MM.1S (cell line): ENCODE measurements around the gene FGF4.

ENCODE experiments used
- EZH2 ChIP-seq: fragments of 300-600 bp; sonication (generic); optimal IDR thresholded peaks from 2 replicates; pipeline ENCODE3; 2017; ENCODE audit warnings: low read depth, mild to moderate bottlenecking, antibody characterized with exemption, low read length, mixed read lengths
- EZH2phosphoT487 ChIP-seq: fragments of 300-600 bp; sonication (generic); IDR thresholded peaks from 2 replicates; pipeline ENCODE4 v1.6.1; 2018; ENCODE audit warnings: antibody characterized with exemption, low read length
- TF ChIP-seq, protein P1 (sequence below): fragments of 300-600 bp; sonication (generic); IDR thresholded peaks from 2 replicates; pipeline ENCODE4 v1.5.1; 2016; ENCODE audit warnings: antibody characterized with exemption, low read length, mixed read lengths

DNA sequence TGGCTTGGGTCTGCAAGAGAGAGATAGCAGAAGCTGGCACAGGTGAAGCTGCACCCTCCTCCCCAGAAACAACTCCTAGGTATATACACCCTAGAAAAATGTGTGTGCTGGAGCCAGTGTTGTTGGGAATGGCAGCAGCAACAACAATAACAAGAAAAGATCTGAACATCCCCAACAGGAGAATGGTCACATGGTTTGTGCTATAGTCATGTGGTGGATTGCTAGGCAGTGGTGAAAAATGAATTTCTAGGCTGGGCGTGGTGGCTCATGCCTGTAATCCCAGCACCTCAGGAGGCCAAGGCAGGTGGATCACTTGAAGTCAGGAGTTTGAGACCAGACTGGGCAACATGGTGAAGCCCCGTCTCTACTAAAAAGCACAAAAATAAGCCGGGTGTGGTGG is 40.3 kb downstream of the FGF4 start:
- TF ChIP-seq, protein P1, sequence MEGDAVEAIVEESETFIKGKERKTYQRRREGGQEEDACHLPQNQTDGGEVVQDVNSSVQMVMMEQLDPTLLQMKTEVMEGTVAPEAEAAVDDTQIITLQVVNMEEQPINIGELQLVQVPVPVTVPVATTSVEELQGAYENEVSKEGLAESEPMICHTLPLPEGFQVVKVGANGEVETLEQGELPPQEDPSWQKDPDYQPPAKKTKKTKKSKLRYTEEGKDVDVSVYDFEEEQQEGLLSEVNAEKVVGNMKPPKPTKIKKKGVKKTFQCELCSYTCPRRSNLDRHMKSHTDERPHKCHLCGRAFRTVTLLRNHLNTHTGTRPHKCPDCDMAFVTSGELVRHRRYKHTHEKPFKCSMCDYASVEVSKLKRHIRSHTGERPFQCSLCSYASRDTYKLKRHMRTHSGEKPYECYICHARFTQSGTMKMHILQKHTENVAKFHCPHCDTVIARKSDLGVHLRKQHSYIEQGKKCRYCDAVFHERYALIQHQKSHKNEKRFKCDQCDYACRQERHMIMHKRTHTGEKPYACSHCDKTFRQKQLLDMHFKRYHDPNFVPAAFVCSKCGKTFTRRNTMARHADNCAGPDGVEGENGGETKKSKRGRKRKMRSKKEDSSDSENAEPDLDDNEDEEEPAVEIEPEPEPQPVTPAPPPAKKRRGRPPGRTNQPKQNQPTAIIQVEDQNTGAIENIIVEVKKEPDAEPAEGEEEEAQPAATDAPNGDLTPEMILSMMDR = no peak
- TF ChIP-seq EZH2phosphoT487 (no peak), EZH2 (no peak)
